GM12878 (cell line): ENCODE measurements around the gene IFRD1. TPM values are rescaled to one million over a fixed set of nuclear protein-coding genes. Genes with fewer than 3 reads are reported as not detected.

Source experiments
- ATAC-seq: fragments of 200-7000 bp; cut with Tn5 transposase; 3 replicates; pipeline ENCODE4 v1.9.1; 2020; ENCODE audit warnings: mild to moderate bottlenecking, moderate library complexity
- BruUV-seq: library from RNA; stranded (reverse); fragments of 400-500 nt; replicated peaks from 2 replicates; lab custom pipeline; 2021; lab: Mats Ljungman, UMichigan
- CTCF ChIA-PET: fragments of 300-600 bp; sonication (Branson Sonifier 250); formaldehyde crosslinking; extraction: SDS; loops from one replicate; lab custom pipeline; 2021; ENCODE audit warnings: inconsistent platforms; lab: Yijun Ruan, JAX
- POLR2A ChIA-PET: fragments of 350-600 bp; formaldehyde crosslinking; extraction: SDS; loops from one replicate; lab custom pipeline; 2021; ENCODE audit warnings: inconsistent platforms; lab: Charles Lee
- RAD21 ChIA-PET: fragments of 300-600 bp; sonication (Branson Sonifier 250); formaldehyde crosslinking; loops from one replicate; lab custom pipeline; 2023; ENCODE audit warnings: antibody characterized with exemption; ENCODE audit not compliant: unreplicated experiment; lab: Charles Lee
- SMC1A ChIA-PET: fragments of 300-600 bp; sonication (Branson Sonifier 250); formaldehyde crosslinking; loops from one replicate; lab custom pipeline; 2023; ENCODE audit not compliant: unreplicated experiment, uncharacterized antibody; lab: Charles Lee
- DNase-seq: peaks from one replicate; pipeline ENCODE4 v3.0.0-alpha.2; 2011; ENCODE audit warnings: low read depth, low spot score
- FAIRE-seq: peaks from 3 replicates; lab custom pipeline; 2011; peaks lifted over from hg19 to GRCh38; lab: Jason Lieb, UNC
- H2AFZ ChIP-seq: 2 replicates; pipeline ENCODE4 v1.6.0; 2011; ENCODE audit warnings: low read depth, low read length, control low read depth; ENCODE audit not compliant: control insufficient read depth
- H3K27ac ChIP-seq: 2 replicates; pipeline ENCODE4 v1.5.1; 2011; ENCODE audit warnings: control low read depth; ENCODE audit not compliant: control insufficient read depth, insufficient read depth
- H3K27me3 ChIP-seq, 2 experiments: replicated peaks in 1 of 2; 2 replicates each; pipeline versions ENCODE4 v1.6.0 to v1.6.1; 2011; ENCODE audit warnings: low read length in 1 of 2; ENCODE audit not compliant: control insufficient read depth in 2 of 2, insufficient read depth in 2 of 2
- H3K36me3 ChIP-seq, 2 experiments: 2 replicates each; pipeline ENCODE4 v1.5.1; 2011; ENCODE audit warnings: low read length in 1 of 2; ENCODE audit not compliant: control insufficient read depth in 2 of 2, insufficient read depth in 2 of 2
- H3K4me1 ChIP-seq: 2 replicates; pipeline ENCODE4 v1.6.1; 2011; ENCODE audit warnings: mild to moderate bottlenecking, low read length, moderate library complexity, mixed read lengths; ENCODE audit not compliant: control insufficient read depth, insufficient read depth
- H3K4me2 ChIP-seq: 2 replicates; pipeline ENCODE4 v1.6.0; 2011; ENCODE audit warnings: control low read depth; ENCODE audit not compliant: control insufficient read depth, insufficient read depth
- H3K4me3 ChIP-seq: fragments of 200-600 bp; sonication (generic); 2 replicates; pipeline ENCODE4 v1.5.1; 2016
- H3K79me2 ChIP-seq: 2 replicates; pipeline ENCODE4 v1.6.0; 2011; ENCODE audit warnings: low read length; ENCODE audit not compliant: control insufficient read depth, insufficient read depth
- H3K9ac ChIP-seq: 2 replicates; pipeline ENCODE4 v1.8.0; 2011; ENCODE audit warnings: low read length, control low read depth, mixed read lengths; ENCODE audit not compliant: control insufficient read depth, insufficient read depth
- H3K9me3 ChIP-seq: replicated peaks from 3 replicates; pipeline ENCODE4 v1.5.1; 2011; ENCODE audit warnings: mild to moderate bottlenecking, low read length; ENCODE audit not compliant: control insufficient read depth, insufficient read depth
- H4K20me1 ChIP-seq: 2 replicates; pipeline ENCODE4 v1.6.0; 2011; ENCODE audit not compliant: control insufficient read depth, insufficient read depth
- BACH1 ChIP-seq: fragments of 450-650 bp; IDR thresholded peaks from 2 replicates; pipeline ENCODE4 v1.6.1; 2017; ENCODE audit warnings: mild to moderate bottlenecking, borderline replicate concordance
- BCL3 ChIP-seq: IDR thresholded peaks from 2 replicates; pipeline ENCODE4 v1.6.1; 2011; ENCODE audit warnings: borderline replicate concordance, low read depth, mild to moderate bottlenecking, moderate library complexity, low read length; ENCODE audit not compliant: insufficient read depth, poor library complexity, severe bottlenecking
- CEBPZ ChIP-seq: fragments of 150-350 bp; IDR thresholded peaks from 2 replicates; pipeline ENCODE4 v1.6.1; 2016; ENCODE audit warnings: low read depth, low read length
- CREB1 ChIP-seq: IDR thresholded peaks from 2 replicates; pipeline ENCODE4 v1.6.1; 2012; ENCODE audit warnings: low read depth, mild to moderate bottlenecking, inconsistent platforms
- E2F4 ChIP-seq: IDR thresholded peaks from 2 replicates; pipeline ENCODE4 v1.6.1; 2012; ENCODE audit warnings: low read depth, low read length, improper control_type of control experiment
- JUNB ChIP-seq: IDR thresholded peaks from 2 replicates; pipeline ENCODE4 v1.6.1; 2016; ENCODE audit warnings: antibody characterized with exemption, mild to moderate bottlenecking
- NFYA ChIP-seq: IDR thresholded peaks from 2 replicates; pipeline ENCODE4 v1.6.1; 2011; ENCODE audit warnings: low read depth, mild to moderate bottlenecking, low read length, improper control_type of control experiment, borderline replicate concordance
- NR2F1 ChIP-seq: fragments of 450-650 bp; conservative IDR thresholded peaks from 2 replicates; pipeline ENCODE4 v1.6.1; 2017; ENCODE audit warnings: mild to moderate bottlenecking
- RB1 ChIP-seq: fragments of 450-650 bp; formaldehyde crosslinking; IDR thresholded peaks from 2 replicates; pipeline ENCODE4 v1.6.1; 2017; ENCODE audit warnings: mild to moderate bottlenecking, borderline replicate concordance
- SMAD5 ChIP-seq: IDR thresholded peaks from 2 replicates; pipeline ENCODE4 v1.6.1; 2016; ENCODE audit warnings: antibody characterized with exemption, low read depth
- WGBS: methylation state at CpG from one replicate; pipeline ENCODE4 v1.1.6; 2016; ENCODE audit warnings: low lambda C conversion rate; ENCODE audit not compliant: insufficient replicate concordance, insufficient coverage; ENCODE audit errors: missing lambda C conversion rate; 5-methylcytosine and 5-hydroxymethylcytosine counted together
- in situ Hi-C: fragments of 300-500 bp; cut with MboI; formaldehyde crosslinking; loops from 9 replicates; pipeline ENCODE4 v1.14.3; 2018; ENCODE audit warnings: mixed read lengths
- intact Hi-C: fragments of 100-400 bp; cut with micrococcal nuclease; formaldehyde crosslinking; loops from one replicate; pipeline ENCODE4 v1.14.2; 2022; ENCODE audit not compliant: unreplicated experiment
- polyA plus RNA-seq, 11 experiments: library from polyadenylated mRNA; depleted of rRNA in 4 of 11; unstranded in 6 of 11; stranded (reverse) in 5 of 11; fragments of >200 nt; fragmentation: Nextera tagmentation in 4 of 11; fragmentation: Illumina TruSeq in 1 of 11; extraction: Ambion mirVana in 4 of 11; extraction: Trizol in 1 of 11; gene quantifications; 1 replicate in 1 of 11; 2 replicates in 10 of 11; pipeline versions ENCODE4 v1.2.1 to v1.2.3, GENCODE V29; 2011 to 2016; ENCODE audit warnings: inconsistent platforms in 2 of 11, missing spikeins in 2 of 11, low read depth in 1 of 11
- total RNA-seq, 4 experiments: library from RNA; depleted of rRNA in 3 of 4; stranded (reverse); fragments of >200 nt in 3 of 4; fragmentation: Illumina TruSeq in 1 of 4; extraction: Trizol in 1 of 4; gene quantifications; 2 replicates each; pipeline versions ENCODE4 v1.2.1 to v1.2.3, GENCODE V29; 2013 to 2021

Gene IFRD1
- total and polyA plus RNA-seq, 10 of the 15 experiments (the other 5 are each of a cell fraction or from before 2014, with no cell fraction given), result 9.6 to 31.1 (median 19.9) TPM

GRCh38 chr7:112504093-112504695, 53.9 kb downstream of the IFRD1 start:
- H3K27me3 ChIP-seq, result no peaks in the 10 kb centered on the region
- no peaks in the 10 kb centered on the region; the same call in 2 of the 3 replicates for H3K9me3 ChIP-seq
- ChIA-PET POLR2A (no interaction called here), RAD21 (no interaction called here), SMC1A (no interaction called here), CTCF (no interaction called here)
- ATAC-seq (no peak), FAIRE-seq (no peak), DNase-seq (no peak)
- TF ChIP-seq E2F4 (no peak), BACH1 (no peak), RB1 (no peak), NR2F1 (no peak)
- no peaks in the 10 kb centered on the region for H3K36me3 ChIP-seq
- no peak overlapping the region for H3K4me2 ChIP-seq
- no peak overlapping the region for H2AFZ ChIP-seq
- no peak overlapping the region for H3K27ac ChIP-seq
- in situ Hi-C loops (no loop called here), intact Hi-C loops (no loop called here)
- no peak overlapping the region for H3K9ac ChIP-seq
- WGBS, result 45% methylated on average over 5 of the region's 5 CpGs
- H3K4me3 ChIP-seq, result no peak overlapping the region
- no TSS peak for BruUV-seq
- no peaks in the 10 kb centered on the region for H4K20me1 ChIP-seq
- no peaks in the 10 kb centered on the region for H3K79me2 ChIP-seq
- H3K4me1 ChIP-seq, result no peaks in the 10 kb centered on the region

GRCh38 chr7:112505495-112505894, 55.2 kb downstream of the IFRD1 start:
- ChIA-PET CTCF (no interaction called here), RAD21 (no interaction called here), SMC1A (interaction anchor here (0.7 kb wide), 2 partner anchors 21 to 23 kb away, joined by 3 read pairs; no protein-coding TSS in a partner anchor), POLR2A (no interaction called here)
- H3K9ac ChIP-seq, result no peak overlapping the region
- ATAC-seq (no peak), FAIRE-seq (no peak), DNase-seq (no peak)
- no peak overlapping the region for H3K4me3 ChIP-seq
- H3K36me3 ChIP-seq, result no peaks in the 10 kb centered on the region
- H2AFZ ChIP-seq, result no peak overlapping the region
- in situ Hi-C loops (no loop called here), intact Hi-C loops (no loop called here)
- H3K4me2 ChIP-seq, result no peak overlapping the region
- H3K9me3 ChIP-seq, result no peaks in the 10 kb centered on the region; the same call in 2 of the 3 replicates
- no peaks in the 10 kb centered on the region for H3K79me2 ChIP-seq
- H3K4me1 ChIP-seq, result peaks cover 3% of the 10 kb centered on the region; the same call in 1 of the 2 replicates
- H3K27ac ChIP-seq, result no peak overlapping the region
- no peaks in the 10 kb centered on the region for H3K27me3 ChIP-seq
- H4K20me1 ChIP-seq, result no peaks in the 10 kb centered on the region
- WGBS, result 55% methylated on average over 2 of the region's 2 CpGs
- BruUV-seq, result no TSS peak
- TF ChIP-seq JUNB (no peak), BCL3 (no peak), CEBPZ (no peak), SMAD5 (no peak), CREB1 (no peak), NFYA (no peak)
